HPDE6-E6E7 (cell line): Measurements from ENCODE around the gene ETV3.
"Not testable (repeated sequence)": the region's sequence is repeated elsewhere in the genome, so short reads cannot be mapped to it uniquely, and the experiment has no call there.

Source experiments
- DNase-seq: peaks from one replicate; pipeline ENCODE4 v3.0.0; 2011; ENCODE audit warnings: missing footprints; ENCODE audit errors: extremely low spot score

The ETV3 gene

GRCh38 chr1:157138220-157139051 lies at the start of gene ETV3:
TSS of gene ETV3 (minus strand) at chr1:157138395. CDS start at chr1:157136352, 2,043 bp downstream.
- peak; percentile 92 for DNase-seq

DNA sequence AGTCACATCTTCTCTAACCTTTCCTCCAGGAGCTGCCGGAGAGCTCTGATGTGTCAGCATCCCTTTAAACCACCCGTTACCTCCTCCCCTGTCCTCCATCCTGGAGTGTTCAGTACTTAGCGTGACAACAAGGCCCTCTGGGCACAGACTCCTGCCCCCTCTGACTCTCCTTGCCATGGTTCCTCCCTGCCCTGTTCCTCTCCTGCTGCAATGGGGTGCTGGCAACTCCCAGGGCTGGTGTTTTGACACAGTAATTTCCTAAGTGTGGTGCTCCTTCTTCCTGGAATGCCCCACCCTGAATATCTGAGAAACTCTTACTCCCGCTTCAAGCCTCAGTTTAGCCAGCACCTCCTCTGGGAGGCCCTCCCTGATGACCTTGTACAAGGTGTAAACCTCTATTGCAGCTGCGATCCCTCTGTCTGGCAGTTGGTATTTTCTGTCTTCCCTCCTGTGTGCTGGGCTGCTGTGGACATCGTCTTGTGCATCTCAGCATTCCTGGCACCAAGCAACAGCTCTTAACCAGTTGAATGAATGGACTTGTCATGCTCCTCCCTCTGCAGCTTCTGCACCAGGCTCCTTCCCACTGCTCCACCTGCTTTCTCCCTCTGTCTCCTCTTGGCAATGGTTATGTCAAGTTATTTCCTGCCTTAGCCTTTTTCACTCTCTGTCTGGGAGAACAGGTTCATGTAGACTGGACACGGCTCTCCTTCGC lies 48.2 kb upstream of the ETV3 start:
- no peak for DNase-seq

GRCh38 chr1:157183870-157184269 lies 45.7 kb upstream of the ETV3 start:
- DNase-seq = no peak

GRCh38 chr1:157182371-157182770 lies 44.2 kb upstream of the ETV3 start:
- DNase-seq = not testable (repeated sequence)

DNA sequence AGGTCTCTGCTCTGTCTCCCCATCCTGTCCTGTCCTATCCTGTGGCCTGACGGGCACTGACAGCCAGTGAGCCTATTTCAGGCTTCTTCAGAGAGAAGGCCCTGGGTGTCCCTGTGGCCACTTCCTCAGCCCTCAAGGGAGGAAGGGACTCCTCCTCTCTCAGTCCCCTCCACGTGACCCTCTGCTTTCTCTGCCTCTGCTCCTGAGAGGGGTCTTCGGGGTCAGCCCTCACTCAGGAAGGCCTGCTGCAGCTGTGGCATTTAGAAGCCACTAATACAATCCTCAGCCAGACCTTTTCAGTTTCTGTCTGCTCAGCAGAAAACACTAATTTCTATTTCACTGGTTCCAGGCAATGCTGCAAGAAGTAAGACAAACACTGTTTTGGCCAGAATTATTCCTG lies 43.6 kb upstream of the ETV3 start:
- no peak for DNase-seq

DNA sequence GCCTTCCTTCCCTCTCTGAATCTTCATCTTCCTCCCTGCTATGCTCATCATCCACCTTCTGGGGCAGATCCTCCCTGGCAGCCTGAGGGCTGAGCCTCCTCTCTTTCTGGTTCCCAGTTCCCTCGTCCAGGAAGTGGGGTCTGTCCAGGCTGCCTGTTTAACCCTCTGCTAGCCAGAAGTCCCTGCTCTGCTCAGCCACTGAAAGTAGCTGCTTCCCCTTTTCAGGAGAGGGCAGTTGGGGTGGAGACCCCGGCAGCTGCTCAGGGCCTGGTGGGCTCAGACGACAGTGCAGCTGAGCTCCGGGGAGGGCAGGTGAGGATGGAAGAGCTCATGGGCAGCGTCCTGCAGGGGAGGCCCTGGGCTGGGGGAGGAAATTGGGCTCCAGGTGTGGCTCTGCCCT lies 43.1 kb upstream of the ETV3 start:
- DNase-seq = no peak

GRCh38 chr1:157178490-157178889 lies 40.3 kb upstream of the ETV3 start:
- DNase-seq = no peak

- no peak for DNase-seq
Observed at GRCh38 chr1:157177733-157178394, 39.7 kb upstream of the ETV3 start.

- no peak for DNase-seq
Observed at GRCh38 chr1:157176591-157177121, 38.5 kb upstream of the ETV3 start.

DNA sequence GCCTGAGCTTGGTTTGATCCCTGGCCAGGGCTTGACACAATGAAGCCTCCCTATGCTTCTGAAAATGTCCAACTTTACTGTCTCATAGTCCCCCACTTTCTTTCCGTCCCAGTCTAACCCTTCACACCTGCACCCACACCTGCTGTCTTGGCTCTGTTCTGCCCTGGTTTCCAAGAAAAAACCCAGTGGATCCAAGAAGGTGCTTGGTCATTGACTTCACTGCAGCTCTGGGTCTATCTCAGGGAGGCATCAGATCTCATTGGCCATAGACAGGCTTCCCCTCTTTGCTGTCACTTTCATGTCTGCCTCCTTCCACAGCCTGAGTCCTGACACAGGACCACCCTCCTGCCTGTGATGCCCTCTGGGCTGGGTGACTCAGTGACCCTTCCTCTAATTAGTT lies 37.8 kb upstream of the ETV3 start:
- DNase-seq = no peak

DNA sequence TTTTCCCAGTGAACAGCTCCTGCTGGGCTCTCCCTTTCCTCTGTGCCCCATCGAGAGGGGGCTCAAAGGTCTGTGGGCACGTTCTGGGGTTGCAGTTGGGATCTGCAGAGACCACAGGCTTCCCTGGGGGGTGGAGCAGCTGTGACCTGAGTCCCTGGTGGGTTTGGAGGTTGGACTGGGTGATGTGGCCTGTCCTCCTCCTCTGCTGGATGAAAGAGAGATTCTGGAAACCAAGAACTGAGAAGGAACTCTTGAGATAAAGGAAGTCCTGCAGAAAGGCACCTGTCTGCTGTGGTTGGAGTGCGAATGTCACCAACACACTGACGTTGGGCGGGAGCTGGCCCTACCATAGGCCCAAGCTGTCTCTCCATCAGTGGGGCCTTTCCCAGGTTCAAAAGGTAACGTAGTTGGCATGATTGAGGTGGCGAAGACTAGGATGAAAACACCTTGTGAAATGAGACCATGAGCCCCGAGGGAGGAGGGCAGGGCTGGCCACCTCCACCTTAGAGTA lies 35.8 kb upstream of the ETV3 start:
- DNase-seq = no peak

DNA sequence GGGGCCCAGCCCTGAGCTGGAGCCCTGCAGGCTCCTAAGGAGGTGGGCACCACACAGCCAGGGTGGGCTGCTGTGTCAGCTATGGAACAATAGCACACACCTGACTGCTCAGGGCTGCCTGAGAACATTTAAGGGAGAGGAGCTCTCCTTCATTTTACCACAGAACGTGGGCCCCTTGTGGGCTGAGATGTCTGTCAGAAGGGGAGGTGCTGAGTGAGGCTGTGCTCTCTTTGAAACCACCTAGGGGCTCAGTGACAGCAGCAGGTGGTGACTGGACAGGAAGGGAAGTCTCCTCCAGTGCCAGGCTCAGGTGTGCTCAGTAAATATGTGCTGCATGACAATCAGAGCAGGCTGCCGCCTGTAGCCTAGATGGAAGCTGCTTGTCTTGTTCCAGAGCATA lies 35.0 kb upstream of the ETV3 start:
- not testable (repeated sequence) for DNase-seq

- not testable (repeated sequence) for DNase-seq
Observed at GRCh38 chr1:157172591-157172990, 34.4 kb upstream of the ETV3 start.

GRCh38 chr1:157171903-157172503 lies 33.8 kb upstream of the ETV3 start:
- DNase-seq = not testable (repeated sequence)

DNA sequence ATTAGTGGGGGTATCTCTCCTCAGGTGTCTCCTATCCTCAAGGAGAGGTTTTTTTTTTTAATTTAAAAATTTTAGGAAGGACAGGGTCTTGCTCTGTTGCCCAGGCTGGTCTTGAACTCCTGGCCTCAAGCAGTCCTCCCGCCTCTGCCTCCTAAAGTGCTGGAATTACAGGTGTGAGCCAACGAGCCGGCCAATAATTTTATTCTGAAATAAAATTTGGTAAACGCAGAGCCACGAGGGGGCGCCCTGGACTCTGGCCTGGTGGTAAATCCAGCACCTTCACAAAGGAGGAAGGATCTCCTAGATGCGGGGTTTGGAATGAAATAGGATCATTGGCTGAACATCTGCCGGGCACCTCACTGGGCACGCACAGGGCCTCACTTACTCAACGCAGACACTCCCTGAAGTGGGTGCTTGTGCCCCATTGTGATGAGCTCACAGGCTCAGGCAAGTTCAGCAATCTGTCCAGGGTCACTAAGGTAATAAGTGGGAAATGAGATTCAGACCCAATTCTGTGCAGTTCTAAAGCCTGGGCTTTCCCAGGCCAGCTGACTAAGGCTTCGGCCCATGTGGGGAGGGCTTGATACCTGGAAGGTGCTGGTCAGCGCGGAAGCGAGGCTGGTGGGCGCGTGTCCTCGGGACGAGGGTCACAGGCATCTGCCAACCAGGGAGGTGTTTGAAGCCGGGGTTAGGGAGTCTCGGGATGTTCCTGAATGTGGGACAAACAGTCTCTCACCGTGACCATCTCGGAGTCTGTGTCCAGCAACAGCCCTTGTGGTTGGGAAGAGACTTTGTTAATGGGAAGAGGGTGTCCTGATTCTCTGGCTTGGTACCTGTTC lies 32.7 kb upstream of the ETV3 start:
- DNase-seq = no peak

DNA sequence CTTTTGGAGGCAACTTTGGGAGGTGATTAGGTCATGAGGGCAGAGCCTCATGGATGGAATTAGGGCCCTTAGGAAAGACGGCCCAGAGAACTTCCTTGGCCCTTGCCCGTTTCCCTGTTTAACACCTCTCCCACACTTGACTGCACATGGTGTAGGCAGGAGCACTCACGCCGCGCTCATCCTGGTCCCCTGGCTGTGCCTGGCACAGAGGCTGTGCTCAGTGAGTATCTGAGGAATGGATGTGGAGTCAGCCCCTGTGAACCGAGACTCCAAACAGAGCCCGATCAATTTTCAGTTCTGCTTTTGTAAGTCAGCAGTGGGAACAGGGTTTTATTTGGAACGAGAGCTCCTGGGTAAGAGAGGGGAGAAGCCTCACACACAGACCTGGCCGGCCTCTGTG lies 29.8 kb upstream of the ETV3 start:
- no peak for DNase-seq

DNA sequence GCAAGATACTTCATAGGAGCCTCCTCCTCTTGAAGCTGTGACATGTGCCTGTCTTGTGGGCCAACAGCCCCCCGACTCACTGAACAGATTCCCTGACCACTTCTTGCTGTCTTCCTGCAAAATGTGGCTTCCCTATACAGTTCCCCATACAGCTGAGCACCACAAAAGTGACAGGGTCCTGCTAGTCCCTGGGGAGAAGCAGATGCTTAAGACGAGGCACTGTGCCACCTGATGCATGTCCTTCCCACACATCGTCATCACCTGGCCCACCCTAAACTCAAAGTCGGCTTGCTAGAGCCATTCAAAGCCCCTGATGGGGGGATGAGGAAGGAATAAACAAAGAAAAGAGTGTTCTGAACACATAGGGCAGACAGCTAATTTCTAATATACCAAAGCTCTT lies 29.2 kb upstream of the ETV3 start:
- no peak for DNase-seq

DNA sequence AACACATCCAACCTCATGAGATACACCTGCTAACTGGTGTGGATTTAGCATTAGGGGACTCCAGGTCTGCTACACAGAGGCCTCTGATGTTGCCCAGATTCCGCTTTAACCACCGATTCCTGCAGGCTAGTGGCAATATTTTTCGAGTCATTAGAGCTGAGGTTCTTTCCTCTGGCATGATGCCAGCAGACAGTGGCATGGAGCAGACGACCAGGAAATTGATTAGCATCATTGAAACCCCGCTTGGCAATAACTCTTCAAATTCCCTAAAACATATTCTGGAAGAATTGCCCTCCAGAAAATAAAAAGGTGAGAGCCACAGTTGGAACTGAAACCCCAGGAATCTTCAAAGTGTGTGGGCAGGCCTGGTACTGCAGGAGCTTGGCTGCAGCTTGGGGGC lies 28.4 kb upstream of the ETV3 start:
- DNase-seq = no peak

DNA sequence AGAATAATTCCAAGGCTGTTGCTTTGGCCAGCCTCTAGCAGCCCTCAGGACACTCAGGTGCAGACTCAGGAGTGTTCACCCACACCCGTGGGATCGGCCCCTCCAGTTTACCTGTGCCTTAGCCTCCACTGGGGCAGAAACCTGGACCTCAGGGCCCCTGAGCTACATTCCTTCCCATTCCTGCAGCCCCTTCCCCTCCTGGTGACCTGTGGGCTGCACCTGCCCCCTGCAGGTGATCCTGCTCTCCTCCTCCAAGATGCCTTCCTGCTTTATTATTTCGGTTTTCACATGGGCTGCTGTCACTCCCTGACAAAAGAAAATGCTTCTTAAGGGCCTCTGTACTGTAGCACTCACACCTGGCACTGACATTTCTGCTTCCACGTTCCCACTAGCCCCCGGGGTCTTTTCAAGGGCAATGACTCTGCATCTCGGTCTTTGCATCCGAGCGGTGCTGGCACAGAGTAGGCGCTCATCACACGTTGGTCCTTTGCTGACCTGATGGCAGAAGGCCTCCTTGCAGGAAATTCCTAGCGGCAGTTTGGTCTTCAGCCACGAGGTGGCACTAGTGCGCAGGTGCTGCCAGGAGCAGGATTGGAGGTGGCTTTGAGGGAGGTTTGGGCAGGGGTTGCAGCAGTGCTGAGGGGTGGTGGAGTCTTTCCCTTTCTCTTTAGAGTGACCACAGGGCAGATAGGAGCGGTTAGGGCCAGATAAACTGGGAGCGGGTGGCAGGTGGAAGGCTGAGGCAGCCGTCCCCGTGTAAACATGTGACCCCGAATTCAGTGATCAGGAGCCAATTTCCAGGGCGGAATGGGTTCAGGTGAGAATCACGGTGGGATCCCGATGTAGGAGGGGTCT lies 25.3 kb upstream of the ETV3 start:
- DNase-seq = peak; percentile 67

GRCh38 chr1:157162345-157162744 lies 24.1 kb upstream of the ETV3 start:
- no peak for DNase-seq
